NCI-H128 (cell line): ENCODE results near the gene INTS12.
"Not testable (repeated sequence)": the region's sequence is repeated elsewhere in the genome, so short reads cannot be mapped to it uniquely, and the experiment has no call there.

Experiments
- DNase-seq: peaks from one replicate; lab custom pipeline; 2025; ENCODE audit not compliant: unreplicated experiment; lab: John Stamatoyannopoulos, UW

Gene INTS12, protein sequence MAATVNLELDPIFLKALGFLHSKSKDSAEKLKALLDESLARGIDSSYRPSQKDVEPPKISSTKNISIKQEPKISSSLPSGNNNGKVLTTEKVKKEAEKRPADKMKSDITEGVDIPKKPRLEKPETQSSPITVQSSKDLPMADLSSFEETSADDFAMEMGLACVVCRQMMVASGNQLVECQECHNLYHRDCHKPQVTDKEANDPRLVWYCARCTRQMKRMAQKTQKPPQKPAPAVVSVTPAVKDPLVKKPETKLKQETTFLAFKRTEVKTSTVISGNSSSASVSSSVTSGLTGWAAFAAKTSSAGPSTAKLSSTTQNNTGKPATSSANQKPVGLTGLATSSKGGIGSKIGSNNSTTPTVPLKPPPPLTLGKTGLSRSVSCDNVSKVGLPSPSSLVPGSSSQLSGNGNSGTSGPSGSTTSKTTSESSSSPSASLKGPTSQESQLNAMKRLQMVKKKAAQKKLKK

DNA sequence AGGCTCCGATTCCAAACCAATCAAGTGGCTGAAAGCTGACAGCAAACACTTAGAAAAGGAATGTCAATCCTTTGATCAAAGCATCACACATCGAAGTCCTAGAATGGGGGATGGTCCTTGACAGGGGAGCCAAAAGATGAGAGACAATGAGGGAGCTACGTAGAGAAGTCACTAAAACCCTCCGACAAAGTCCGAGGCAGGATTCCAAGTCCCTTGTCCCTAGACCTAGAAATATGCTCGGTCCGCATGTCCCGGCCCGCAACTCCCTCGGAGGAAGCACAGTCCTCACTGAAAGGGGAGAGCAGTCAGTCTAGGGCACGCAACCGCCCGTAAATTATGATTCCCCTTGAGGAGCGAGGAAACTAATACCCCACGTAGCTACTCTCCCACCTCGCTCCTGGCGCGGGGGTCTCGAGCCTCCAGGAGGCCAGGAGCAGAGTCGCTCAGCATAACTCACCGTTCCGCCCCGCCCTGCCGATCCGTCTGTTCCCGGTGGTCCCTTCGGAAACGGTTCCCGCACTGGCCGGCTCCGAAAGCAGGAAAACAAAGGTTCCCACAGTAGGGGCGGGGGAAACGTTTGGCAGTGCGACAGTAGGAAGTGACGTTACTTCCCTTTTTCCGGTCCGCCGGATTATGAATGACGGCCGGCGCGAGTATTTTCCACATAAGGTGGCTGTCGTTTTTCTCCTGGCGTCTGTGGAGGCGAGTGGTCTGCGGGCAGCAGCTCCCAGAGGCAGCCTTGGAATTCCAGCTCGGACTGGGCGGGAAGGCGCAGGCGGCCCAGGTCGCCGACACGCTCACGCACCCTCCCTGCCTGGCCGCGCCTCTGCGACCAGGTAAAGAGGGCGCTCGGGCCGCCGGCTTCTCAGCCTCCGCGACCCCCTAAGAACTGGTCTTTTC, at the start of gene INTS12, which contains the start of gene GSTCD:
TSS of gene INTS12 (minus strand) at position 509 of the 900 bp plus-strand sequence. CDS start 8,684 bp downstream, outside the sequence.
TSS of gene GSTCD (plus strand) at position 604 of the 900 bp plus-strand sequence. CDS start 8,830 bp downstream, outside the sequence.
- peak; percentile 84 for DNase-seq

DNA sequence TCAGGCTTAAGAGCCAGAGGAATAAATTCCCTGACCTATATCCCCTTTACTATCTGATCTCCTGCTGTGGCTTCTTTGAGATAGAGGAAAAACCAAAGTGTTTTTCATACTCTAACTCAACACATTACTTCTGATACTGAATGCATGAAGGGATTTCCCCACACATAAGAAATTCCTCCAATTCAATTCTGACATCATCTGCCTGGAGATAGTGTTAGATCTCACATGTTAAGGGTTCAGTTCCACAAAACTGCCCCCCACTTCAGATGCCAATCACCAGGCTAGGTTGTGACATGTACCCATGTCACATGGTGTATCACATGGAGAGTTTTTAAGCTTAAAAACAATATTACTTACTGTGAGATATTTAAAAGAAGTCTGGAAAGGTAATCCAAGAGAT, 46.9 kb upstream of the INTS12 start:
- DNase-seq, result no peak

DNA sequence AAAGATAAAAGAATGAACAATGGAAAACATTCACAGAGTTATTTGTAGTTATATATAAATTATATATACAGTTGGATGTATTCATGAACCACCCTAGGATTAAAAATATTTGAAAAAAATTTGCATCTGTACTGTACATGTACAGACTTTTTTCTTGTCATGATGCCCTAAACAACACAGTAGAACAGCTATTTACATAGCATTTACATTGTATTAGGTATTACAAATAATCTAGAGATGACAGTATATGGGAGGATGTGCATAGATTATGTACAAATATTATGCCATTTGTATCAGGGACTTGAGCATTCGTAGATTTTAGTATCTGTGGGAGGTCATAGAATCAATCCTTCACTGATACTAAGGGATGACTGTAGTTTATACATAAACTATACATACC, 44.9 kb upstream of the INTS12 start:
- no peak for DNase-seq

DNA sequence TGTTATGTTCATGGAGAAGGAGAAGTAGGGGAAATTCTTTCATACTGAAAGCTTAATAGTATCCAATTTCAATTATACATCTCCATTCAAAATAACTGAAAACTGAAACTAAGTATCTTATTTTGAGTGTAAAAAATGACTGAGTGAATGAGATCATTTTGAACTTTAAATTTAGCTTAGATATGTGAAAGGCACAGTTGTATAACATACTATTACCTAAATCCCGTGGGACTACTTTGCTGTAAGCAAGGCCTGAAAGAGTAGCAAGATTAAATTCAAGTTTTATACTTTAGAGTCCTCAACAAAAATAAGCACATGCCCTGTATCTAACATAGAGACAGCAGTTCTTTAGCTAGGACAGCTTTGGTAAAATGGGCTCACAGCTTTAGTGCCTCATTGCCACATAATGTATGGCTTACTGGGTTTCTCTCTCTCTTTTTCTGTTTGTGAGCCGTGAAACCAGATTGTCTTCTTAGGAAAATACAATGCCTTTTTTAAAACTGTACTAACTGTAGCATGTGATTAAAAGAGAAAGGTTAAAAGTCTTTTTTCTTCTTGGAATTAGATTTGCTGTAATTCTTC, 43.3 kb upstream of the INTS12 start:
- no peak for DNase-seq

DNA sequence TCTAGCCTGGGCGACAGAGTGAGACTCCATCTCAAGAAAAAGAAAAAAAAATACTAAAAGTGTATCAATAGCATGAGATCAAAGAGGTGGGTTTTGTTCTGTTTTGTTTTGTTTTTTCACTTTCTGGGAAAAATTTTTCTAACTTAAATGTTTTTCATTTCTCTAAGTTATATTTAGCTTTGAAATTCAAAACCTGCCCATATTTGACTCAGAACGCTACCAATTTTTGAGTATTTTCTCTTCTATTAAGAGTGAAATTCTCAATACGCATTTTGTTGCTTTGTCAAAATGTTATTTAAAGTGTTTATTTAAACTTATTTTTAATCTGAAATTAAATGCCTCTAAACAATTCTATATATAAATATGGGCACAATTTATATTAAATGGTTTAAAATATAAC, 39.7 kb upstream of the INTS12 start:
- DNase-seq, result no peak

DNA sequence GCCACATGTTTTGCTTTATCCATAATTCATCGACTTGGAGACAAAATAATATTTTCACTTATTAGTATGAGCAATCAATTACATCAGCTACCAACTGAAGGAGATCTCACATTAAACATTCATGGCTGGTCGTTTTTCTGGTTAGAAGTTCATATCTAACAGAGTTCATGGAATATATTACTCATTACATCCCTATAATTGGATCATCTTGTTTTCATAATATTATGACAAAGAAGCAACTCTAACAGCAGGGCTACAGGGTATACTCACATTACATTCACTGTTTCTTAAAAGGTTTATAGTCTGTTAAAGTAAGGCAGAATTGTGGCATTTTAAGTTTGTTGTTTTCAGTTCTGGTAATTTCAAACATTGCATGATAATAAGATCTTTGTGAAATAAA, 33.1 kb upstream of the INTS12 start:
- no peak for DNase-seq

DNA sequence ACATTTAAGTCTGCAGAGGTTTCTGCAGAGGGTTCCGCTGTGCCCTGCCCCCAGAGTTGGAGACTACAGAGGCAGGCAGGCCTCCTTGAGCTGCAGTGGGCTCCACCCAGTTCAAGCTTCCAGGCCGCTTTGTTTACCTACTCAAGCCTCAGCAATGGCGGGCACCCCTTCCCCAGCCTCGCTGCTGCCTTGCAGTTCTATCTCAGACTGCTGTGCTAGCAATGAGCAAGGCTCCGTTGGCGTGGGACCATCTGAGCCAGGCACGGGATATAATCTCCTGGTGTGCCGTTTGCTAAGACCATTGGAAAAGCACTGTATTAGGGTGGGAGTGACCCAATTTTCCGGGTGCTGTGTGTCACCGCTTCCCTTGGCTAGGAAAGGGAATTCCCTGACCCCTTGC, 26.7 kb upstream of the INTS12 start:
- not testable (repeated sequence) for DNase-seq

DNA sequence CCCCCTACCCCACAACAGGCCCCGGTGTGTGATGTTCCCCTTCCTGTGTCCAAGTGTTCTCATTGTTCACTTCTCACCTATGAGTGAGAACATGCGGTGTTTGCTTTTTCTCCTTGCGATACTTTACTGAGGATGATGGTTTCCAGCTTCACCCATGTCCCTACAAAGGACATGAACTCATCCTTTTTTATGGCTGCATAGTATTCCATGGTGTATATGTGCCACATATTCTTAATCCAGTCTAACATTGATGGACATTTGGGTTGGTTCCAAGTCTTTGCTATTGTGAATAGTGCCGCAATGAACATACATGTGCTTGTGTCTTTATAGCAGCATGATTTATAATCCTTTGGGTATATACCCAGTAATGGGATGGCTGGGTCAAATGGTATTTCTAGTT, 21.4 kb upstream of the INTS12 start:
- not testable (repeated sequence) for DNase-seq

DNA sequence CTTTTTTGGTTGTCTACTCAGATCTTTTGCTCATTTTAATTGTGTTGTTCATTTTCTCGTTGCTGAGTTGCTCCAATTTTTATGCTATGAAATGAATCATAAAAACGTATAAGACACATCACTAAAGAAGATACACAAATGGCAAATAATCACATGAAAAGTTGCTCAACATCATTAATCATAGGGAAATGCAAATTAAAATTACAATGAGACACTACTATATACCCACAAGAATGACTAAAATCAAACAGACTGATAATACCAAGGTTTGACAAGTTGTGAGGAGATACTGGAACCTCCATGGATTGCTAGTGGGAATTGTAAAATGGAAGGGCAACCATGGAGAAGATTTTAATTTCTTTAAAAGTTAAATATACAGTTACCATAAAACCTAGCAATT, 17.1 kb upstream of the INTS12 start:
- DNase-seq, result no peak

DNA sequence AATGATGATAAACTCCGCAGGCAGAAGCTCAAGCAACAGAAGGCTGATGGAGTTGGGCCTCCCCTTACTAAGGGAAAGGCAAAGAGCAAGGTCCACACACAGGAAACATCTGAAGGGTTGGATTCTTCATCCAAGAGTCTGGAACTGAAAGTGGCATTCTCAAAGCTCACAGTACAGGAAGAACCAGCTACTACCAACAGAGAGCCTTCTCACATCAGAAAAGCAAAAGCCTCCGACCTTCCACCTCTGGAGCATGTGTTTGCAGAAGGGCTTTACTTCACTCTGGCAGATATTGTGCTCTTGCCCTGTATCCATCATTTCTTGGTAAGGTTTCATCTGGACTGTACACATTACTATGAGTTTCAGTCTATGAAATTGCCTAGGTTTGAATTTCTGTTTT, 10.7 kb upstream of the INTS12 start:
- no peak for DNase-seq

DNA sequence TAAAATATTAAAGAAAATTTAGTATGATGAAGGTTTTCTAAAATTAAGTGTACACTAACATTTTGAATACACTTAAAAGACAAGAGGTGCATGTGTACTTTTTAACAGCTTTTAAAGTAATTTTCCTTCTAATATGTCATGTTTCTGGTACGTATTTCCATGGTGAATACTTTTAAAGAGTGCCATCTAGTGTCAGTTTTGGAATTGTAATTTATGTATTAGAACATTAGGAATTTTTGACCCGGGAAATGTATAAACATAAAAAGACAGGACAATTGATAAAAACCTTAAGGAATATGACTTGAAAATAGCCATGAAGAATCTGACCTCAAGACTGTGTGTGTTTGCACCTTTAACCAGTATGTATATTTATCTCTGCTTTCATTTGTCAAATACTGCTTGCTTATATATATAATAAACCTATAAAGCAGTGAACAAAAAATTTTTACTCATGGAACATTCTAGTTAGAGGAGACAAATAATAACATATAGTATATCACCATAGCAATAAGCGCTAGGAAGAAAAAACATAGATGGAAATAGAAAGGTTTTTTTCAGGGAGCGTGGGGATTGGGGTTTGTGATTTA, 7.3 kb upstream of the INTS12 start:
- DNase-seq, result no peak

DNA sequence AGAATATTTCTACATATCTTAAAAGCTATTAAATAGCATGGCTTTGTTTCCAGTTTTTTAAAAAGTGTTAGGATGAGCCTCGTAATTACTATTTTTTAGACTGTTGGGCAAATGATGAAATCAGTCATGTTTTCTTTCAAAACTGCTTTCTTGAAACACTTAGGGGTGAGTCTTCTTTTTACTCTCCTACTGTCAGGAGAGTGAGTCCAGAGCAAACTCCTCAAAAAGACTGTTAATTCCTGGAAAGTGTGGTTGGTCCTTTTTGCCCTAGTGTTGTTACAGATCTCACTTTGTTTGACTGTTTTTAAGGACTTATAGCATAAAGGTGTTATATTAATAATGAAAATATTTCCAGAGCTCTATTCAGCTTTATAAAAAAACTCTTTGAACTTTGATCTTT, 6.4 kb upstream of the INTS12 start:
- no peak for DNase-seq

DNA sequence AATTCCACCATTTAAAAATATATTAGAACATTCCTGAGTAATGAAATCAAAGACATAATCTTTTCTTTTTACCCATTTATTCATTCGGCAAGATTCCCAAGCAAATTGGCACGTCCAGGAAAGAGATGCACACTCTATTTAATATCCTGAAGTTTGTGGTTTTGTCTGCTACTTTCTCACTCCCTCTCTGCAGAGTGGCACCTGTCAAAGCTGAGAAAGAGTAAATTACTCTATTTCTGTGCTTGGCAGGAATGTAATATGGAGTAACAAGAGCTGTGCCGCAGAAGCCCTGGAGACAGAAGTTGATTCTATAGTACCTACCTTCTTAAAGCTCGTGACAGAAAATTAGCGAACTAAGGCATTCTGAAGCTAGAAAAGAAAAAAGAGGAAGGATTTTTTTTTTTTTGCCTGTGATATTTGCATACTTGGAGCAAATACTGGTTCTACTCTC, 5.6 kb upstream of the INTS12 start:
- DNase-seq, result no peak

DNA sequence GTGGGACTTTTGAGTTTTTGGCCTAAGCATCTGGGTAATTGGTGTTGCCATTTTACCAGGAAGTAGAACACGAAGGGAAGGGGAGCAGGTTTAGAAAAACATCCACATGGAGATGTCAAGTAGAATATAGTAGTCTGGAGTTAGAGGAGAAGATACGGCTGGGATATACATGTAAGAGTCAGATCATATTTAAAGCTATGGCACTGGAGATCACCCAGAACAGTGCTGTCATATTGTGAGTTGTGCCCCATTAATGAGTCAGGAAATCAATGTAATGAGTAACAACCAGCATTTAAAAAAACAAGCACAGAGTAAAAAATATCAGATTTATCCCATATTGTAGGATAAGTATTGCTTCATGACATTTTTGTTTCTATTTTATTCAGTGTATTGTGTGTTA, 4.3 kb upstream of the INTS12 start:
- DNase-seq, result no peak

DNA sequence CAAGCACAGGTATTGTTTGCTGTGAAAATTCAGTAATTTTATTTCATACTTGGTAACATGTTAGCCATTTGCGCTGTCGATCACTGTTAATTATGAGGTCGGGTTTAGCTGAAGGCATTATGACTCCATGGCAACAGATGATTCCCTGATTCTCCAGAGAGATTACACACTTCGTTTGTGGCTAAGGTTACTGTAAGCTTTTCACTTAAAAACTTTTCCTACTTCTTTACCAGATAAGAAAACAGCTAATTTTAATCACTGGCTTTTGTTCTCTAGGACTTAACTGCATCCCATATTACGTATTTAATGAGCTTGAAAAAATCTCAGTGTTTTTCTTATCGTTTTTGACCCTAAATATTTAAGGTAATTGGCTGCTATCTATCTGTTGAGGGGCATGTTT, 2.2 kb upstream of the INTS12 start:
- no peak for DNase-seq

DNA sequence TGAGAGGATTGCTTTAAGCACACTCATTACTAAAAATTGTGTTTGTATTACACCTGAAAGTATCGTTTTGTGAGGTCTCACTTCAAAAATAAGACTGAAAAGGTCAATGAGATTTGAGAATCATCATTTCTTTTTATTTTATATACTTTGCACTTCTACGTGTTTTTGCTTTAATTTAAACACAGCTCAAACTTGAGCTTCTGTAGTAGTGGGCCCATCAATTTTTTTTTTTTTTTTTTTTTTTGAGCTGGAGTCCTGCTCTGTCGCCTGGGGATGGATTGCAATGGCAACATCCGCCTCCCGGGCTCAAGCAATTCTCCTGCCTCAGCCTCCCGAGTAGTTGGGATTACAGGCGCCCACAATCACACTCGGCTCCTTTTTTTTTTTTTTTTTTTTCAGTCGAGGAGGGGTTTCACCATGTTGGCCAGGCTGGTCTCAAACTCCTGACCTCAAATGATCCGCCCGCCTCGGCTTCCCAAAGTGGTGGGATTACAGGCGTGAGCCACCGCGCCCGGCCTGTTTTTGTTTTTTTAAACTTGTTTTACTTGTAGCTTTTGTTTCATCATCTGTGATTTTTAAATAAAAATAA, 1.6 kb upstream of the INTS12 start:
- DNase-seq, result no peak

DNA sequence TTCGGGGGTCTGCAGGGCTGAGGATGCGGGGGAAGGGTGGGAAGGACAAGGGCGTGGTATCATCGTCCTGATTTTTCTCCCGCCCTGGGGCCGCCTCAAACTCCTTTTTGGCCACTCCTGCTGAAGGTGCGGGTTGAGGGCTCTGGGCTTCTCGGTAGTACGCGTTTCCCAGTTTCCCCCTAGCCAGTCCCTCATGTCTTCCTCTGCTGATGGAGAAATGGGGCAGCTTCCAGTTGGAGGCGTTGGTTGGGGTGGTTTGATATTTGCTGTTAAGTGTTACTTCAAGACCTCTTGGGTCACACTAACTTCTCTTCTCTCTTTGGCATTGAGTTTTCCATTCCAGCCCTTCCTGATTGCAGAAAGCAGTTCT, 577 bp upstream of the INTS12 start:
- no peak for DNase-seq

DNA sequence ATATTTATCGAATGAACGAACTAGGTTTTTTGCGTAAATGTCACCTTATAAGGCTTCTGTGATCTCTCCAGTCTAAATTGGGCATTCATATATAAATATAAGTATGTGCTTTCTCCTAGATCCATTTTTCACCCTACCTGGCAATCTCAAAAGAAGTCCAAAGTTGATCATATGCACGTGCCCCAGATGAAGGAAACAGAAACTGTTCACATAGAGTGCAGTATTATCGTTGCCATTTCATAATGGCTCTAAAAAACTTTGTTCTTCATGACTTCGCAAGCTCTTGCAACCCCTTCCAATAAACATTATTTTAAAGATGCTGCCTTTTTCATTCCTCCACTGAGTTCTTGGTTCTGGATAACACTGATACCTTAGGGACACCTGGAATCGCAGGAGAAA, 708 bp downstream of the INTS12 start:
- no peak for DNase-seq

DNA sequence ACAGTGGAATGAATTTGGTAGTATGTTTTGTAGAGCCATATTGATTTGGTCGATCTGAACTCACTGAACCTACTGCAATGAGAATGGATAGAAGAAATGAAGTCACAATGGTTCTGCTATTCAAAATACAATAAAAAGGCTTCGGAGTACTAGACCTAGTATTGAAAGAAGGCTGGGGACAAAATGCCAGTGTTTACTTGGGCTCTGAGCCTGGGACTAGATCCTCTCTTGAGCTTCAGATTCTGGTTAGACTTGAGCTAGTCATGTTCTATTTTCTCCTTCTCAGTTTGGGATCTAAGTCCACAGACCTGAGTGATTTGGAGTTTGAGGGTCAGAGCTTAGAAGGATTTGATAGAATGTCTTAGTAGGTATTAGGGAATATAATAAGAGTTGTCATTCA, 9.9 kb downstream of the INTS12 start:
- DNase-seq, result no peak

DNA sequence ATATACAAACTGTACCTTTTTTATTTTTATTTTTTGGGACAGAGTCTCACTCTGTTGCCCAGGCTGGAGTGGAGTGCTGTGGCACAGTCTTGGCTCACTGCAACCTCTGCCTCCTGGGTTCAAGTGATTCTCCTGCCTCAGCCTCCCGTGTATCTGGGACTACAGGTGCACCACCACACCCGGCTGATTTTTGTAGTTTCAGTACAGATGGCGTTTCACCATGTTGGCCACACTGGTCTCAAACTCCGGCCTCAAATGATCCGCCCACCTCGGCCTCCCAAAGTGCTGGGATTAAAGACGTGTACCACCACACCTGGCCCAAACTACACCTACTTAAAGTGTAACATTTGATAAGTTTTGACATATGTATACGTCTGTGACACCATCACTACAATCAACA, 12.7 kb downstream of the INTS12 start:
- DNase-seq, result not testable (repeated sequence)

DNA sequence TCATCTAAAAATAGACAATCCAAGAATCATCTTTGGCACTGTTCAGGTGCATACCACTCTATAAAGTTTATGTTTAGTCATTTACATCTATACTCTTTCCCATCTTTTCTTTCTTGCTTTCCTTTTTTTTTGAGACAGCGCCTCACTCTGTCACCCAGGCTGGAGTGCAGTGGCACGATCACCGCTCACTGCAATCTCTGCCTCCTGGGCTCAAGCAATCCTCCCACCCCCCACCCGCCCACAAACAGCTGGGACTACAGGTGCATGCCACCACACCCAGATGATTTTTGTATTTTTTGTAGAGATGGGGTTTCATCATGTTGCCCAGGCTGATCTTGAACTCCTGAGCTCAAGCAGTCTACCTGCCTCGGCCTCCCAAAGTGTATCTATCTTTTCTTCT, 13.7 kb downstream of the INTS12 start:
- DNase-seq, result not testable (repeated sequence)
